Sciatic nerve (tissue), 2 donors: ENCODE data around the gene PSMD2. TPM values are rescaled to one million over a fixed set of nuclear protein-coding genes. Genes with fewer than 3 reads are reported as not detected.
A peak's percentile ranks its signal among the peaks of the same experiment; 100 is the strongest.
"Not testable (repeated sequence)": the region's sequence is repeated elsewhere in the genome, so short reads cannot be mapped to it uniquely, and the experiment has no call there.

Source experiments
- ATAC-seq: fragments of 200-7000 bp; cut with Tn5 transposase; one replicate; pipeline ENCODE4 v1.9.1; 2020; ENCODE audit warnings: mild to moderate bottlenecking, moderate library complexity
- DNase-seq: peaks from one replicate; pipeline ENCODE4 v3.0.0-alpha.2; 2020; ENCODE audit warnings: low spot score
- intact Hi-C: fragments of 100-400 bp; cut with DNase I; formaldehyde crosslinking; loops from one replicate; pipeline ENCODE4 v1.14.2; 2022
- total RNA-seq: library from RNA; stranded (reverse); fragmentation: NEBNext Ultra II Directional; extraction: Animal tissue kit (Norgen Biotek cat#: 25700); gene quantifications from one replicate; pipeline ENCODE4 v1.2.1, GENCODE V29; 2021
- donor health status: DM: no; HTN: no; CAD: no.
- donor health status: DM: no; HTN: no; CAD: no.

The PSMD2 gene
- 122 TPM for total RNA-seq

DNA sequence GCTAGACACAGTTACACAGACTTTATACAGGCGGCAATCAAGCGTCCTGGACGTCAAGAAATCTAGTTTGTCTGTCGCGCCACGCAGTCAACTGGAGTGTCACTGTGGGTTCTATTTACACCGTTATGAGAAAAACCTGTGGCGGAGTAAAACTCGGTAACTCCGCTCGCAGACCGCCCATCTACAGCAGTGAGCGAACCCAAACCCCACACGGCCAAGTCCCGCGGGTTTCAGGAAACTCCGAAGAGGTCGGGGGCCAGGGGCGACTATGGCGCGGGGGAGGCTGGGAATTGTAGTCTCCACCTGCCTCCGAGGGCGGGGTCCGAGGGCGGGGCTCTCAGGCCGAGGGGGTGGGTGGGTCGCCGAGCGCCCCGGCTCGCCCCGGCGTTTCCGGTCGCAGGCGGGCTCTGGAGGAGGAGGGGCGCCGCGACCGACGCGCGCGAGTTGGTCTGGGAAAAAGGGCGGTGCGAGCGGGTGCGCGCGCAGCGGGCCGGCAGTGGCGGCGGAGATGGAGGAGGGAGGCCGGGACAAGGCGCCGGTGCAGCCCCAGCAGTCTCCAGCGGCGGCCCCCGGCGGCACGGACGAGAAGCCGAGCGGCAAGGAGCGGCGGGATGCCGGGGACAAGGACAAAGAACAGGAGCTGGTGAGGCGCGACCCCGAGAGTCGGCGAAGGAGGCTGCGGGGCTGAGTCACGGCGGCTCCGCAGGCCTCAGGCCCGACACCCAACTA lies at the start of gene PSMD2:
Gene PSMD2, plus strand, starts transcription at position 483 of the 729 bp plus-strand sequence. Its CDS starts 26 bp downstream, at position 509.
- intact Hi-C loops = no loop called here
- peak; percentile 99 for ATAC-seq
- peak; percentile 98 for DNase-seq

GRCh38 chr3:184249412-184250166 lies 49.5 kb upstream of the PSMD2 start, which contains the start of gene EEF1AKMT4:
Gene EEF1AKMT4 (plus strand): TSS chr3:184249672. CDS start chr3:184249695, 23 bp downstream.
- intact Hi-C loops = no loop called here
- peak; percentile 100 for ATAC-seq
- peak; percentile 95 for DNase-seq

GRCh38 chr3:184250167-184250828 lies 48.7 kb upstream of the PSMD2 start:
- intact Hi-C loops = no loop called here
- ATAC-seq (peak; percentile 88), DNase-seq (peak; percentile 90)

DNA sequence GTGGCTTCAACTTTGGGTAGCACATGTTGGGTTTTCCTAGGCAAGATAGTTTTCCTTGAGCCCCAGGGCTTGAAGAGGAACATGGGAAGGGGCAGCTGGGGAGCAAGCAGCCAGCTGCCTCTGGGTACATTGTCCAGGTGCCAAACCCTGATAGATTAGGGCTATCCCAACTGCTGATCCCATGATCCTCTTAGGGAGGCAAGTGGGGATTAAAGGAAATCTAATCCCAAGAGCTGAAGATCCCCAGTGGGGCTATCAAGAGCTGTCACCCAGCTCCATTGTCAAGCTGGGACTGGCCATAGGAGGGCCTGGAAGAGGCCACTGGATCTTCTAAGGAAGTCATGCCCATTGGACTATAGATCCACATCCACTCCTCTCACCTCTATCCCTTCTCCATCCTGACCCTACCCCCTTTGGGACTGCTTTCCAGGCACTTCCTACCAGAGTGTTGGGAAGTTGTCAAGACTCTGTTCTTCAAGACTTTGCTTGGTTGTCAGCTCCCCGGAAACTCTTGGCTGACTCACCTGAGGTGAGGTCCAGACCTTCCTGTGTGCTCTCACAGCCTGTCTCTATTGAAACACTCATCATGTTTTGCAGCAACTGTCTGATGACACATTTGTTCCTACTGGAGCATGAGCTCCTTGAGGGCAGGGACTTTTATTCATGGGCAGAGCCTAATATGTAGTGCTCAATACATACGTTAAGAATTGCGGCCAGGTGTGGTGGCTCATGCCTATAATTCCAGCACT lies 43.6 kb upstream of the PSMD2 start:
- intact Hi-C loops = no loop called here
- DNase-seq (no peak), ATAC-seq (no peak)

- no peak for ATAC-seq
- intact Hi-C loops = no loop called here
Observed at GRCh38 chr3:184257083-184257915, 41.7 kb upstream of the PSMD2 start.

DNA sequence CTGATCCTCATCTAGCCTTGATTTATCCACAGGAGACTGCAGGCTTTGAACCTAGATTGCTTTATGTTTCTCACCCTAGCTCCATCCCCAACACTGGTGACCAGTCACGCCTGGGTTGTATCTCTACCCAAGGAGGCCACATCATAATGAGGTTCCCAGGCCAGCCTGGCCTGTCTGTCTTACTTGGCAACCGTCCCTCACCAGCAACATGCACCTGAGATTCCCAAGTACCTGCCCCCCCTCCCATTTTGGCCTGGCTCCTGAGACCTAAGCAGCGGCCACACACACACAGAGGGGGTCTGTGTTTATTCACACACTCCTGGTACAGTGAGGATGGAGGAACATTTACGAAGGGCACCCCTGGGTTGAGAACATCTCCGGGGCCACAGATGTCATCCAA lies 40.1 kb upstream of the PSMD2 start:
- intact Hi-C loops = no loop called here
- ATAC-seq = no peak
- DNase-seq = no peak

More at GRCh38 chr3:184257083-184257915, 41.7 kb upstream of the PSMD2 start:
- no peak for DNase-seq

DNA sequence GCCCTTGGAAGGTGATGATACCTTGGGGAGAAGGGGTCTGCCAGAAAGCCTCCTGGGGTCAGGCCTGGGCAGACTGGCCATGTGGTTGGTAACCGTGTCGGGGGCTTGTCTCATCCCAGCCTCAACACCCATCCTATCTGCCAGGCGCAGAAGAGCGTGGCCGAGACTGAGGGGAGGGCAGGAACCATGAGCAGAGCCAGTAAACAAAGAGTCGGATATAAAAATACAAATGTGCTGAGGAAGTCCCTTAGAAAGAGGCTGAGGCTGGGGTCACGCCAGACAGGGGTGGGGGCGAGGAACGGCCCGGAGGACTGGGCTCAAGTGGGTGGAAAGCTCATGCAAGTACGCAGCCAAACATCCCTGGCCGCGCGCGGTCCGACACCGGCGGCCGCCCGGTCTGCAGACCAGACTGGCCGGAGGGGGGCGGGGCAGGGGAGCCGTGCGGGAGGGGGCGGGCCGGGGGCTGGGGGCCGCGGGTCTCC lies 39.6 kb upstream of the PSMD2 start:
- ATAC-seq = no peak
- DNase-seq = no peak
- intact Hi-C loops = no loop called here

DNA sequence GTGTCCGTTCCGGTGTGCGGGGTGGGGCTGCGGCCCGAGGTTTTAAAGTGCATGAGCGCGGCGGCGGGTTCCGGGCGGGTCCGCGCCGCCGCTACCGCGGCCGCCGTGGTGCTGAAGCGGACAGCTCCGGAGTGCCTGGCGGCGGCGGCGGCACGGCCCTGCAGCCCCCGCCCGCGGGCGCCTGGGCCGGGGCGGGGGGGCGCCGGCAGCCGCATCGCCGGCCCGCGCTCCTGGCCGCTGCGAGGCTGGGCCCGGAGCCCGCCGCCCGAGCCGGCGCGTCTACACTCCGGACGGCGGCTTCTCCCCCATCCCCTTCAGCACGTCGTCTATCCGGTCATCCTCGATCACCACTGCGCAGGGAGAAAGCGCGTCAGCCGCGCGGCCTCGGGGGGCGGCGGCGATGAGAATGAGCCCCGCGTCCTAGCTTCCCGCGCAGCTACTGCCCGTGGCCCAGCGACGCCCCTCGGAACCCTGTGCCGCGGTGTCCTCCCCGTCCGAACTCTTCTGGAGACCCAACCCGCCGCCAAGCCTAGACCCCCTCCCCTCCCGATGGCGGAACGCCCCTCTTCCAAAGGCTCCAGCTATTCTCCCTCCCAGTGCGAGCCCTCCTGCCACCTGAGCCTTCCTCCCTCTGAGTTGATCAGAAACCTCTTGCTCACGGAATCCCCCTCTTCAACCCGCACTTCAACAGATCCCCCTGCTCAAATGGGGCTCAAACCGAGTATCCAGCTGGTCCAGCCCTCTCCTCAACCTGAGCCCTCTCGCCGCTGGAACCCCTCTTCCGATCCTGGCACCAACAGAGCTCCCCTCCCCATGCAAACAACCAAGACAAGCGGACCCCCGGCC lies 38.9 kb upstream of the PSMD2 start:
- peak; percentile 8 for ATAC-seq
- intact Hi-C loops = no loop called here
- no peak for DNase-seq

DNA sequence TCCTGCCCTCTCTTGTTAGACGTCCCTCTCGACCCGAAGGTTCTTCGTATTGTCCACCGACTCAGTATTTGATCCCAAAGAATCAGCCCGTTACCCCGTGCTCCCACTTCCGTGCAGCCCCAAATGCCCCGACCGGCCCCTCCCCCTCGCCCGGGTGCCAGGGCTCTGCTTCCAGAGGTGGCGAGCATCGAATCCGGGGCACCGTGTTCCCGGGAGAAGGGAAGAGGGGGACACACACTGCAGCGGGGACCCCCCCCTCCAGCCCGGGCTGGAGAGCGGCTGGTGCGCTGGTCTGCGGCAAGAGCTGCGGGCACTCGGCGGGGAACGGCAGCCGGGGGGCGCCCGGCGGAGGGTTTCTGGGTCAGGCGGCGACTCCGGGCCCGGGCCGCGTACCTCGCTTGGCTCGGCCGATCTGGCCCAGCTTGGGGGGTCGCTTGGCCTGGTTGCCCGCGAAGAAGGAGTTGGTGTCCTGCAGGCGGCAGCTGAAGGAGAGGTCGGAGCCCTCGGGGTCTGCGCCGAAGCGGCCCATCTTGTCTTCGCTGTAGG lies 38.2 kb upstream of the PSMD2 start:
- ATAC-seq (no peak), DNase-seq (no peak)
- intact Hi-C loops = no loop called here

DNA sequence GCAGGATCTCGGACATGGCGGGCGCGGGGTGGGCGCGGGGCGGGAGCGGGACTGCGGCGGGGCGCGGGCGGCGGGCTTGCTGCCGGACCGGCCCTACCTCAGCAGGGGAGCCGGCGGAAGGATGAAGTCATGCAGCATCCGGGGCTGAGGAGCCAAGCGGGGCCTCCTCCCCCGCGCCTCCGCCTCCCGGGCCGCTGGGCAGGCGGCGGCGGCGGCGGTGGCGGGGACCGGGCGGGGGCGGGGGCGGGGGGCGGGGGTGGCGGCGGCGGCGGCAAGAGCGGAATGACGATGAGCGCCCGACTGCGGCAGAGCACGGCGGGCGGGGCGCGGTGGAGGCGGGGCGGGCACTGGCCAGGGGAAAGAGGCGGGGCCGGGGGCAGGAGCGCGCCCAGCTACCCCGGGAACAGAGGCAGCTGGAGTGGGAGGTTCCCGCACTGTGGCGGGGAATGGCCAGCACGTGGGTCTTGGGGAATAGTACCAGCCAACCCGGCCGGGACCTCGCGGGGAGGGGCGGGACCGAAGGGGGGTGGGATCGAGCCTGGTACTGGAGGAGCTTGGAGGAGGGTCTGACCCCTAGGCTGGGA lies 37.7 kb upstream of the PSMD2 start, which contains the start of gene CAMK2N2:
Gene CAMK2N2, minus strand, starts transcription at position 284 of the 584 bp plus-strand sequence. Its CDS starts 268 bp downstream, at position 16.
- DNase-seq (no peak), ATAC-seq (peak; percentile 58)
- intact Hi-C loops = no loop called here

- DNase-seq = no peak
- intact Hi-C loops = no loop called here
- no peak for ATAC-seq
Observed at GRCh38 chr3:184261854-184262763, 36.9 kb upstream of the PSMD2 start.

GRCh38 chr3:184262764-184263179 lies 36.3 kb upstream of the PSMD2 start:
- DNase-seq = no peak
- intact Hi-C loops = no loop called here
- ATAC-seq = no peak

- ATAC-seq, intact Hi-C loops, DNase-seq: not testable (repeated sequence)
Observed at GRCh38 chr3:184267249-184267648, 31.8 kb upstream of the PSMD2 start.

DNA sequence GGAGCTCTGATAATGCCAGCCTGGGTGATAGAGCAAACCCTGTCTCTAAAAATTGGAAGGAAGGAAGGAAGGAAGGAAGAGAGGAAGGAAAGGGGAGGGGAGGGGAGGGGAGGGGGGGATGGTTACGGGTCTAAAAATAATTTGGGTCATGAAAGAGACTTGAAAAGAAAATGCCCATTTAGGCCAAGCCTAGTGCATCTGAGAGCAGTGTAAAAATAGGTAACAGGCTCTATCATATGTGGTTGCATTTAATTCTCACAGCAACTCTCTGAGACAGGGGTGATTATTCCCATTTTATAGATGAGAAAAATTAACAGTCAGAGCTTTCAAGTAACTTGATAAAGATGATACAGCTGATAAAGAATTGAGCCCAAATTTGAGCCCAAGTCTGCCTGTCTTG lies 26.8 kb upstream of the PSMD2 start:
- DNase-seq = no peak
- intact Hi-C loops = loop anchor here (5.0 kb wide), 1 partner anchor 1215 kb away; no protein-coding TSS in a partner anchor
- no peak for ATAC-seq

DNA sequence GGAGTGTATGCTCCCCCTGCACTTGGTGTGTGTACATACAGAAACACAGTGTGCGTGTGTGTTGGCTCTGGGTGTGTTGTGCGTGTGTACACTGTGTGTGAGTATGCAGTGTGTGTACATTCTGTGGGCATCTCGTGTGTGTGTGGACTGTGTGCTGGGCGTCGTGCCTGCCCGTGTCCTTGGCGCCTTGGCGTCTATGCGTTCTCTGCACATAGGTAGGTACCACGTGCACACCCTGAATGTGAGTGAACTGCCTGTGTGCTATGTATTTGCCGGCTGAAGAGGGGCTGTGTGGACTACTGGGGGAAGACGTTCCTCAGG lies 23.7 kb upstream of the PSMD2 start:
- no peak for DNase-seq
- no peak for ATAC-seq
- intact Hi-C loops = no loop called here
